ENCODE results near the gene NCOA6.

Gene NCOA6

GRCh38 chr20:34774449-34774848 is 51.0 kb downstream of the NCOA6 start:
- Histone ChIP-seq H3K4me3 (ENCODE audit: low read length) (no peak overlapping the region), H3K27me3 (ENCODE audit: control insufficient read depth, low read length) (no peaks in the 10 kb centered on the region), H3F3A (ENCODE audit: control insufficient read depth, insufficient read depth) (peaks cover 3% of the 10 kb centered on the region; the same call in 1 of the 2 replicates), H3K4me2 (ENCODE audit: low read length) (no peak overlapping the region), H3K79me2 (ENCODE audit: control insufficient read depth, low read length) (no peaks in the 10 kb centered on the region), H4K20me1 (ENCODE audit: control insufficient read depth, insufficient read depth, low read depth, low read length) (no peaks in the 10 kb centered on the region), H3K36me3 (ENCODE audit: control insufficient read depth, low read length) (peaks cover 25% of the 10 kb centered on the region), H3K4me1 (ENCODE audit: control insufficient read depth, low read length) (peaks cover 5% of the 10 kb centered on the region; the same call in 1 of the 2 replicates), H3K27ac (ENCODE audit: low read depth, low read length) (no peak overlapping the region), H3K9me3 (ENCODE audit: control insufficient read depth, insufficient read depth, low read length) (no peaks in the 10 kb centered on the region), H3K9me2 (replicated peaks; ENCODE audit: control insufficient read depth, low read length) (no peaks in the 10 kb centered on the region)
- TF ChIP-seq CTCF (IDR thresholded peaks at IDR 0.05; ENCODE audit: low read depth, low read length, poor library complexity, severe bottlenecking) (no peak), EZH2phosphoT487 (IDR thresholded peaks at IDR 0.05; ENCODE audit: borderline replicate concordance, low read length) (no peak)

- Histone ChIP-seq H3K27ac (ENCODE audit: low read depth, low read length) (no peak overlapping the region), H3K4me1 (ENCODE audit: control insufficient read depth, low read length) (peaks cover 5% of the 10 kb centered on the region; the same call in 1 of the 2 replicates), H3K4me3 (ENCODE audit: low read length) (no peak overlapping the region), H3K36me3 (ENCODE audit: control insufficient read depth, low read length) (peaks cover 25% of the 10 kb centered on the region), H4K20me1 (ENCODE audit: control insufficient read depth, insufficient read depth, low read depth, low read length) (no peaks in the 10 kb centered on the region), H3K9me2 (replicated peaks; ENCODE audit: control insufficient read depth, low read length) (no peaks in the 10 kb centered on the region), H3K27me3 (ENCODE audit: control insufficient read depth, low read length) (no peaks in the 10 kb centered on the region), H3F3A (ENCODE audit: control insufficient read depth, insufficient read depth) (peaks cover 3% of the 10 kb centered on the region; the same call in 1 of the 2 replicates), H3K79me2 (ENCODE audit: control insufficient read depth, low read length) (no peaks in the 10 kb centered on the region), H3K9me3 (ENCODE audit: control insufficient read depth, insufficient read depth, low read length) (no peaks in the 10 kb centered on the region), H3K4me2 (ENCODE audit: low read length) (no peak overlapping the region)
- TF ChIP-seq CTCF (IDR thresholded peaks at IDR 0.05; ENCODE audit: low read depth, low read length, poor library complexity, severe bottlenecking) (no peak), EZH2phosphoT487 (IDR thresholded peaks at IDR 0.05; ENCODE audit: borderline replicate concordance, low read length) (no peak)
Observed at GRCh38 chr20:34773726-34774125, 51.7 kb downstream of the NCOA6 start.

GRCh38 chr20:34772437-34772836 is 53.0 kb downstream of the NCOA6 start:
- Histone ChIP-seq H3K4me3 (ENCODE audit: low read length) (no peak overlapping the region), H3F3A (ENCODE audit: control insufficient read depth, insufficient read depth) (peaks cover 3% of the 10 kb centered on the region; the same call in 1 of the 2 replicates), H3K4me2 (ENCODE audit: low read length) (no peak overlapping the region), H4K20me1 (ENCODE audit: control insufficient read depth, insufficient read depth, low read depth, low read length) (no peaks in the 10 kb centered on the region), H3K36me3 (ENCODE audit: control insufficient read depth, low read length) (peaks cover 36% of the 10 kb centered on the region), H3K9me3 (ENCODE audit: control insufficient read depth, insufficient read depth, low read length) (no peaks in the 10 kb centered on the region), H3K27ac (ENCODE audit: low read depth, low read length) (no peak overlapping the region), H3K27me3 (ENCODE audit: control insufficient read depth, low read length) (no peaks in the 10 kb centered on the region), H3K9me2 (replicated peaks; ENCODE audit: control insufficient read depth, low read length) (no peaks in the 10 kb centered on the region), H3K79me2 (ENCODE audit: control insufficient read depth, low read length) (no peaks in the 10 kb centered on the region), H3K4me1 (ENCODE audit: control insufficient read depth, low read length) (peaks cover 5% of the 10 kb centered on the region; the same call in 1 of the 2 replicates)
- TF ChIP-seq CTCF (IDR thresholded peaks at IDR 0.05; ENCODE audit: low read depth, low read length, poor library complexity, severe bottlenecking) (no peak), EZH2phosphoT487 (IDR thresholded peaks at IDR 0.05; ENCODE audit: borderline replicate concordance, low read length) (no peak)

Data from DOHH2 (cell line).